Astrocyte of the cerebellum (primary cell): ENCODE measurements around the gene HTR4.

Experiments used
- DNase-seq: peaks from one replicate; pipeline ENCODE4 v3.0.0-alpha.2; 2011; ENCODE audit warnings: low read depth
- H3K4me3 ChIP-seq: 2 replicates; pipeline ENCODE4 v1.5.1; 2011; ENCODE audit warnings: mild to moderate bottlenecking, low read depth, low read length, moderate library complexity
- in situ Hi-C: cut with HindIII; loops from 2 replicates; pipeline ENCODE4 v1.10.0; 2017; ENCODE audit warnings: low sequenced_read_pairs
- TF ChIP-seq, protein P1 (sequence below): IDR thresholded peaks from 2 replicates; pipeline ENCODE4 v1.5.1; 2012; ENCODE audit warnings: low read length, low read depth, moderate library complexity, mild to moderate bottlenecking; ENCODE audit errors: missing control alignments

HTR4 gene

GRCh38 chr5:148486456-148486855 lies 167.9 kb downstream of the HTR4 start:
- TF ChIP-seq, protein P1, sequence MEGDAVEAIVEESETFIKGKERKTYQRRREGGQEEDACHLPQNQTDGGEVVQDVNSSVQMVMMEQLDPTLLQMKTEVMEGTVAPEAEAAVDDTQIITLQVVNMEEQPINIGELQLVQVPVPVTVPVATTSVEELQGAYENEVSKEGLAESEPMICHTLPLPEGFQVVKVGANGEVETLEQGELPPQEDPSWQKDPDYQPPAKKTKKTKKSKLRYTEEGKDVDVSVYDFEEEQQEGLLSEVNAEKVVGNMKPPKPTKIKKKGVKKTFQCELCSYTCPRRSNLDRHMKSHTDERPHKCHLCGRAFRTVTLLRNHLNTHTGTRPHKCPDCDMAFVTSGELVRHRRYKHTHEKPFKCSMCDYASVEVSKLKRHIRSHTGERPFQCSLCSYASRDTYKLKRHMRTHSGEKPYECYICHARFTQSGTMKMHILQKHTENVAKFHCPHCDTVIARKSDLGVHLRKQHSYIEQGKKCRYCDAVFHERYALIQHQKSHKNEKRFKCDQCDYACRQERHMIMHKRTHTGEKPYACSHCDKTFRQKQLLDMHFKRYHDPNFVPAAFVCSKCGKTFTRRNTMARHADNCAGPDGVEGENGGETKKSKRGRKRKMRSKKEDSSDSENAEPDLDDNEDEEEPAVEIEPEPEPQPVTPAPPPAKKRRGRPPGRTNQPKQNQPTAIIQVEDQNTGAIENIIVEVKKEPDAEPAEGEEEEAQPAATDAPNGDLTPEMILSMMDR: no peak
- DNase-seq: no peak
- no peak overlapping the region for H3K4me3 ChIP-seq
- in situ Hi-C loops: no loop called here

- no peak overlapping the region for H3K4me3 ChIP-seq
- TF ChIP-seq, protein P1: no peak
- in situ Hi-C loops: no loop called here
- no peak for DNase-seq
Measured at GRCh38 chr5:148484651-148485050, 169.7 kb downstream of the HTR4 start.

- H3K4me3 ChIP-seq: no peak overlapping the region
- no peak for DNase-seq
- in situ Hi-C loops: no loop called here
- TF ChIP-seq, protein P1: no peak
Measured at GRCh38 chr5:148483750-148484149, 170.6 kb downstream of the HTR4 start.

- TF ChIP-seq, protein P1: peak; percentile 51
- no peak overlapping the region for H3K4me3 ChIP-seq
- DNase-seq: no peak
- in situ Hi-C loops: no loop called here
Measured at GRCh38 chr5:148482697-148483462, 171.4 kb downstream of the HTR4 start.

GRCh38 chr5:148482196-148482595 lies 172.1 kb downstream of the HTR4 start:
- no peak for DNase-seq
- in situ Hi-C loops: no loop called here
- TF ChIP-seq, protein P1: no peak
- H3K4me3 ChIP-seq: no peak overlapping the region

- no peak overlapping the region for H3K4me3 ChIP-seq
- TF ChIP-seq, protein P1: no peak
- no peak for DNase-seq
- in situ Hi-C loops: no loop called here
Measured at GRCh38 chr5:148477429-148477828, 176.9 kb downstream of the HTR4 start.
